ENCODE results near the gene ONECUT1.

GRCh38 chr15:52733088-52733487 is 57.0 kb downstream of the ONECUT1 start:
- no peak for TF ChIP-seq POLR2A (IDR thresholded peaks at IDR 0.05; ENCODE audit: low read depth, low read length)
- TF ChIP-seq POLR2AphosphoS5 (IDR thresholded peaks at IDR 0.05; ENCODE audit: low read depth, low read length), result no peak
- TF ChIP-seq TAF1 (IDR thresholded peaks at IDR 0.05; ENCODE audit: low read depth, low read length), result no peak
- no peak for TF ChIP-seq SPI1 (IDR thresholded peaks at IDR 0.05; ENCODE audit: low read depth, low read length)
